BLaER1 treated with 17β-estradiol and CSF1 and Interleukin-3, amounts not matched to agents 10 nM and 100 nM (cell line): ENCODE results near the gene CNN3.

Experiments
- H3K27ac ChIP-seq, 11 experiments: shearing (Covaris generic); formaldehyde crosslinking; 2 replicates each; pipeline ENCODE4 v1.8.1; 2022
- H3K27me3 ChIP-seq, 11 experiments: shearing (Covaris generic); formaldehyde crosslinking; 2 replicates each; pipeline ENCODE4 v1.8.1; 2022
- H3K36me3 ChIP-seq, 11 experiments: shearing (Covaris generic); formaldehyde crosslinking; 2 replicates each; pipeline ENCODE4 v1.8.1; 2022
- H3K4me1 ChIP-seq, 10 experiments: shearing (Covaris generic); formaldehyde crosslinking; 2 replicates each; pipeline ENCODE4 v1.8.1; 2022
- H3K4me2 ChIP-seq, 11 experiments: shearing (Covaris generic); formaldehyde crosslinking; 2 replicates each; pipeline ENCODE4 v1.8.1; 2022
- H3K4me3 ChIP-seq, 10 experiments: shearing (Covaris generic); formaldehyde crosslinking; 2 replicates each; pipeline ENCODE4 v1.8.1; 2022
- H3K9ac ChIP-seq, 11 experiments: shearing (Covaris generic); formaldehyde crosslinking; 2 replicates each; pipeline ENCODE4 v1.8.1; 2022
- H3K9me3 ChIP-seq, 11 experiments: shearing (Covaris generic); formaldehyde crosslinking; replicated peaks in 1 of 11; 2 replicates each; pipeline ENCODE4 v1.8.1; 2022
- H4K20me1 ChIP-seq, 11 experiments: shearing (Covaris generic); formaldehyde crosslinking; 2 replicates each; pipeline ENCODE4 v1.8.1; 2022
- Cebpa-rat ChIP-seq, 11 experiments: shearing (Covaris generic); IDR thresholded peaks; 2 replicates each; pipeline ENCODE4 v1.8.1; 2022

CNN3 gene

DNA sequence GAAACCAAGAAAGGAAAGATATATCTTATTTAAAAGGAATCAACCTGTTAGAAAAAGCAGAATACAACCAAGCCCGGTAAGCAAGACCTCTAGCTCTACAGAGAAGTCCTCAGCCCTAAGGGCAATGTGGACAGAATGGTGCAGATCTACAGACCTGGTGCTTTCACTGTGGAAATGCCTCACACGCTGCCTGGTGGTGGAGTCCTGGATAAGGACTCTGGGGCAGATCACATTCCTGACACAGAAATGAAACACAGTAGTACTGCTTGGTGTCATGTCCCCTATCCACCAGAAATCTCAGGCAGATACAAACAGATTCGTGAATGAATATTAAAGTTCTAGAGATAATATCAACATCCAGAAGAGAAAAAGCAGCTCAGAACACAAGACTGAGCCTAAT, 6.8 kb downstream of the CNN3 start:
- no peak for TF ChIP-seq Cebpa-rat (IDR thresholded peaks at IDR 0.05)
- Histone ChIP-seq H3K27ac (no peak overlapping the region), H3K4me3 (no peak overlapping the region), H3K36me3 (peaks cover 0 to 13% (median 0%) of the 10 kb centered on the region in 11 experiments; a peak in 2 of 22 replicates), H3K4me2 (no peak overlapping the region), H4K20me1 (peaks cover 0 to 23% (median 6%) of the 10 kb centered on the region in 11 experiments; a peak in 12 of 22 replicates), H3K9ac (no peak overlapping the region), H3K9me3 (peaks cover 0 to 15% (median 0%) of the 10 kb centered on the region in 11 experiments; a peak in 2 of 22 replicates), H3K4me1 (peaks cover under 1 to 19% (median 7%) of the 10 kb centered on the region in 10 experiments; a peak in 18 of 20 replicates), H3K27me3 (peaks cover 0 to 11% (median 3%) of the 10 kb centered on the region in 11 experiments; a peak in 11 of 22 replicates)

GRCh38 chr1:94919241-94920030, 7.5 kb downstream of the CNN3 start:
- Histone ChIP-seq H3K4me2 (no peak overlapping the region), H3K4me3 (no peak overlapping the region), H3K4me1 (peaks cover 0 to 12% (median under 1%) of the 10 kb centered on the region in 10 experiments; a peak in 8 of 20 replicates), H3K9ac (no peak overlapping the region), H3K36me3 (peaks cover 0 to 13% (median 0%) of the 10 kb centered on the region in 11 experiments; a peak in 2 of 22 replicates), H3K27ac (no peak overlapping the region), H3K27me3 (peaks cover 0 to 4% (median 0%) of the 10 kb centered on the region in 11 experiments; a peak in 5 of 22 replicates), H4K20me1 (peaks cover 0 to 17% (median 4%) of the 10 kb centered on the region in 11 experiments; a peak in 10 of 22 replicates), H3K9me3 (peaks cover 0 to 15% (median 0%) of the 10 kb centered on the region in 11 experiments; a peak in 2 of 22 replicates)
- no peak for TF ChIP-seq Cebpa-rat (IDR thresholded peaks at IDR 0.05)

- Histone ChIP-seq H4K20me1 (peaks cover 0 to 10% (median 0%) of the 10 kb centered on the region in 11 experiments; a peak in 3 of 22 replicates), H3K4me2 (no peak overlapping the region), H3K4me1 (no peaks in the 10 kb centered on the region), H3K4me3 (no peak overlapping the region), H3K27ac (no peak overlapping the region), H3K27me3 (no peaks in the 10 kb centered on the region), H3K36me3 (peaks cover 0 to 5% (median 0%) of the 10 kb centered on the region in 11 experiments; a peak in 1 of 22 replicates), H3K9ac (no peak overlapping the region), H3K9me3 (peaks cover 0 to 15% (median 0%) of the 10 kb centered on the region in 11 experiments; a peak in 2 of 22 replicates)
- no peak for TF ChIP-seq Cebpa-rat (IDR thresholded peaks at IDR 0.05)
Observed at GRCh38 chr1:94917251-94917650, 9.7 kb downstream of the CNN3 start.

DNA sequence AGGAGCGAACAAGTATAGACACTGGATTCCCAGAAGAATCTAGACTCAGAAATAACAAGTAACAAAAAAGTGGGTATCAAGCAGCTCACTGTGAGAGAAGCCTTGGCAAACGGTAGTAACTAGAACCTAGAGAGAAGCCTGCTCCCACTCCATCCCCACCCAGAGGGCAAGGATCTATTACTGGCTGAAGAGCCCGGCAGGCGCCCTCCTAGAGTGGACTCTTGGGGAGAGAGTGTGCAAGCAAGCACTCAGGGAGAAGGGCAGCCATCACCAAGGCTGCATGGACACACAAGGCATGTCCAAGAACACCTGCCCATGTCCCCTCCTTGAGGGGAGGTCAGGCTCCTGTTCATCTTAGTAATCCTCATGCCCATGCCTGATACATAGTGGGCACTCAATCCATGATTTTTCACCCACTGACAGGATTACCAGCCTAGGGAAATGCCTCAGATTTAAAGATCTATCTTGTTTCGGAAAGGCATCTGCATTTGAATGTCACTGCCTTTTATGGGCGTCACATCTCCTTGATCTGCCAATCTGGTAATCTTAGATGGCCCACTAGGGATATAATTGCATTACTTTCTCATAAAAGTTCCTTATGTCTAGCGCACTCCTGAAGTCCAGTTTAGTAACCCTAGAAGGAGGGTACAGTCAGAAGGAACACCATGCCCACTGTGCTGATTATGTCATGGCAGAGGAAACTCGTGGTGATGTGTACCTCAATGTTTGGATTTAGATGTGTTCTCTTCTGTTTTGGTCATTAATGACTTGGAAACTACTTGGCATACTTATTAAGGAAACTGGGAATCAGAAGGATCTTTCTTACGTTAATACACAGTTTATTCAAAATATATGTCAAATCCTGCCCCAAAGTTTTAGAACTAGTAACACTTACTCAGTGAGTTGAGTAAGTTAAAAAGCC, 14.4 kb downstream of the CNN3 start:
- no peak overlapping the region for H3K4me3 ChIP-seq
- H3K4me1 ChIP-seq, result no peaks in the 10 kb centered on the region
- TF ChIP-seq Cebpa-rat (IDR thresholded peaks at IDR 0.05), result no peak
- H3K27ac ChIP-seq, result no peak overlapping the region
- H3K27me3 ChIP-seq, result no peaks in the 10 kb centered on the region
- H3K4me2 ChIP-seq, result no peak overlapping the region
- H3K36me3 ChIP-seq, result peaks cover 0 to 9% (median 4%) of the 10 kb centered on the region in 11 experiments; a peak in 7 of 22 replicates
- H4K20me1 ChIP-seq, result peaks cover 0 to 6% (median 0%) of the 10 kb centered on the region in 11 experiments; a peak in 2 of 22 replicates
- H3K9ac ChIP-seq, result no peak overlapping the region
- H3K9me3 ChIP-seq, result peaks cover 0 to 16% (median 0%) of the 10 kb centered on the region in 11 experiments; a peak in 4 of 22 replicates

DNA sequence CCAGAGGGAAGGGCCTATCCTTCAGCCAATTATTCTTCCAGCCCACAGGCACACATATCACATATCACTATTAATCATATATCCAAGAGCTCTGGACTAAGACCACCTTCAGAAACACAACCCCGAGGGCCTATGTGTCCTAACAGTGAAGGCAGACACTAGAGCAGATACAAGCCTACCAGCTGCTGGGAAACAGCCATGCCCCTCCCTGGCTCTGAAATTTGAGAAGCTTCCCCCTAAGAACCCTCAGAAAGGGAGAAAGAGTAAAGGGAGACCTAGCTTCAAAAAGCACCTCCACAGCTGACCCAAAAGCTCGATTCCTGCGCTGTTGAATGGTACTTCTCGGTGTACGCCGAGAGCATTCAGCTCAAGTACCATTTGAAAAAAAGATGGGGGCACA, 17.4 kb downstream of the CNN3 start:
- Histone ChIP-seq H3K4me3 (no peak overlapping the region), H3K27ac (no peak overlapping the region), H3K27me3 (no peaks in the 10 kb centered on the region), H3K4me1 (no peaks in the 10 kb centered on the region), H4K20me1 (peaks cover 0 to 13% (median 0%) of the 10 kb centered on the region in 11 experiments; a peak in 1 of 22 replicates), H3K9me3 (peaks cover 0 to 10% (median 0%) of the 10 kb centered on the region in 11 experiments; a peak in 2 of 22 replicates), H3K36me3 (peaks cover 0 to 9% (median 4%) of the 10 kb centered on the region in 11 experiments; a peak in 6 of 22 replicates), H3K4me2 (no peak overlapping the region), H3K9ac (no peak overlapping the region)
- TF ChIP-seq Cebpa-rat (IDR thresholded peaks at IDR 0.05), result no peak

DNA sequence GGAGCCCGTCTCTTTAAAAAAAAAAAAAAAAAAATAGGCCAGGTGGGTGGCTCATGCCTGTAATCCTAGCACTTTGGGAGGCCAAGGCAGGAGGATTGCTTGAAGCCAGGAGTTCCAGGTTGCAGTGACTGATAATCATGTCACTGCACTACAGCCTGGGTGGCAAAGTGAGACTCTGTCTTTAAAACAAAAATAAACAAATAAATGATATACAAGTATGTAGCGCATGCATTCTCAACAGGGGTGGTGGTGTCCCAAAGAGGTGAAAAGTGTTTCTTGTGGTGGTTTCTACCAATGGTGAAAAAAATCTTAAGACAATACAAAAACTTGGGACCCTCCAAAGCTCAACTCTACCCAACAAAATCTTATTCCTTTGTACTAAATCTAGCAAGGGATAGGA, 17.9 kb downstream of the CNN3 start:
- Histone ChIP-seq H3K4me3 (no peak overlapping the region), H3K9ac (no peak overlapping the region), H3K27ac (no peak overlapping the region), H3K27me3 (no peaks in the 10 kb centered on the region), H3K9me3 (peaks cover 0 to 10% (median 0%) of the 10 kb centered on the region in 11 experiments; a peak in 2 of 22 replicates), H3K4me1 (no peaks in the 10 kb centered on the region), H3K36me3 (peaks cover 0 to 9% (median 4%) of the 10 kb centered on the region in 11 experiments; a peak in 6 of 22 replicates), H4K20me1 (peaks cover 0 to 13% (median 0%) of the 10 kb centered on the region in 11 experiments; a peak in 1 of 22 replicates), H3K4me2 (no peak overlapping the region)
- no peak for TF ChIP-seq Cebpa-rat (IDR thresholded peaks at IDR 0.05)

DNA sequence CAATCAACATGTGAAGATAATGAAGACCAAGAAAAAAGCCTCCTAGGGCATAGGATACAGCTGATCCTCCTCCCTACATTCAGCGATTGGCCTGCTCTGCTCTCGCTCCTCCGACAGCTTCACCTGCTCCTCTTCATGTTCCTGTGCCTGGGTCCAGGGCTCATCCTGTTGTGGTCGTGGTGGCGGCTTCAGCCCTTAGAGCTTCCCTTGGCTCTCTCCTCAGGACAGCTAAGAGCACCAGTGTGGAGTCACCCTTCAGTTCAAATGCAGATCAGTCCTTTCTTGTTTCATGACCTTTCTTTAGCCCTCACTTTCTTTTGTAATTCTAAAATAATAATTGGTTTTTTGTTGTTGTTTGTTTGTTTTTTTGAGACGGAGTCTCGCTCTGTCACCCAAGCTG, 18.7 kb downstream of the CNN3 start:
- Histone ChIP-seq H3K9me3 (peaks cover 0 to 10% (median 0%) of the 10 kb centered on the region in 11 experiments; a peak in 2 of 22 replicates), H3K4me1 (no peaks in the 10 kb centered on the region), H3K27me3 (no peaks in the 10 kb centered on the region), H3K36me3 (peaks cover 0 to 10% (median 4%) of the 10 kb centered on the region in 11 experiments; a peak in 7 of 22 replicates), H3K4me3 (no peak overlapping the region), H4K20me1 (peaks cover 0 to 13% (median 0%) of the 10 kb centered on the region in 11 experiments; a peak in 1 of 22 replicates), H3K9ac (no peak overlapping the region), H3K27ac (no peak overlapping the region), H3K4me2 (no peak overlapping the region)
- TF ChIP-seq Cebpa-rat (IDR thresholded peaks at IDR 0.05), result no peak

DNA sequence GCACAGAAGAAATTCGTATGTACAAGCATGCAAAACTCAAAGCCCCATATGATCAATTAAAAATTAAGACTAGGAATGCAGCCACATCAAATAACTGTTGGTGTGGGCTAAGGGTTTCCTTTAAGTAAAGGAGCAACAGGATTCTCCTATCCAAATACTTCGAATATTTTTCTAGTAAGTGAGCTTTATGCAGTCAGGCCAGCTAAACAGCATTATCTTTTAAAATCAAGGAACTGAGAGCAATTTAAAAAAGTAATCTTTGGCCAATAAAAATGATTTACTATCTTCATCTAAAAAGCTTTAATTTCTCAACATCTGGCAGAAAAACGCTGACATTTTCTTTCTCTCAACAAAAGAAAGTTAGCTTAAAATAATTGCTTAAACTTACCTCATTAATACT, 19.8 kb downstream of the CNN3 start:
- no peak overlapping the region for H3K4me3 ChIP-seq
- H3K9me3 ChIP-seq, result peaks cover 0 to 10% (median 0%) of the 10 kb centered on the region in 11 experiments; a peak in 2 of 22 replicates
- no peaks in the 10 kb centered on the region for H3K4me1 ChIP-seq
- 0 out of 22 replicates have a peak, but pooled peaks cover 0 to 7% (median 0%) of the 10 kb centered on the region in 11 experiments for H4K20me1 ChIP-seq
- no peak overlapping the region for H3K9ac ChIP-seq
- peaks cover 0 to 19% (median 6%) of the 10 kb centered on the region in 11 experiments; a peak in 9 of 22 replicates for H3K36me3 ChIP-seq
- H3K4me2 ChIP-seq, result no peak overlapping the region
- no peaks in the 10 kb centered on the region for H3K27me3 ChIP-seq
- no peak overlapping the region for H3K27ac ChIP-seq
- no peak for TF ChIP-seq Cebpa-rat (IDR thresholded peaks at IDR 0.05)
